ENCODE data around the gene SLC34A3. TPM values are rescaled to one million over a fixed set of nuclear protein-coding genes. Genes with fewer than 3 reads are reported as not detected.

The SLC34A3 gene
- polyA plus RNA-seq, 4 donors = 4.4 to 15.4 (median 8.9) TPM

DNA sequence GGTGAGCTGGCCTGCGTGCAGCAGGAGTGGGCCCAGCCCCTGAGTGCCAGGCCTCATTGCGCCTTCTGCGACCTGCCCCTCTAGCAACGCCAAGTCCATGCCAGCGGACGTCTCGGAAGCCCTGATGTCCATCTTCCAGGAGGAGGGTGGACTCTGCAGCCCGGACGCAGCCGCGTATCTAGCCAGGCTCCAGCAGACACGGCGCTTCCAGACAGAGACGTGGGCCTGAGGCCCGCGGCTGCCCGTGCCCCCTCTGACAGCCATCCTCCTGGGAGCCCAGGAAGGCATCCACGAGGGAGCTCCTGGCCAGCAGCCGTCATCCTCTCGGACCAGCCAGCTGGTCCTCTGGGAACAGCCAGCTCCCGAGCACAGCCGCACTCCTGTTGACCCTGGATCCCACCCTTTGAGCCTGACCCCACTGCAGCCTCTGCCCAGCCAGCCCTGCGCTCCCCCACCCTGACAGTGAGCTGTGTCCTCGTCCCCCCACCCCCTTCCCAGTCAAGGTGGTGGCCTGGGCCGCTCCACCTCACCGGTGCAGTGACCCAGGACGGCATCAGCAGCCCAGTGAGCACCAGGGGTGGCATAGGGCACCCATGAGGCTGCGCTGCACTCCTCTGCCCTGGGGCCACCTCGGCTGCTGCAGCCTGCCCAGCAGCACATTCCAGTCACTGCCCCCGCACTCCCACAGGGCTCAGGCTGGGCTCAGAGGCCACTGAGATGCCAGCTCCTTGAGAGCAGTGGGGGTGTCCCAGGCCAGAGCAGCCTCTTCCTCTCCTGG, 14.3 kb upstream of the SLC34A3 start:
- no peak for DNase-seq (ENCODE audit: low read depth in 4 of 4, low spot score in 2 of 4)

GRCh38 chr9:137217276-137218211, 13.2 kb upstream of the SLC34A3 start:
- DNase-seq (ENCODE audit: low read depth in 4 of 4, low spot score in 2 of 4) = no peak

- DNase-seq (ENCODE audit: low read depth in 4 of 4, low spot score in 2 of 4) = no peak
Measured at GRCh38 chr9:137218212-137218753, 12.4 kb upstream of the SLC34A3 start.

- DNase-seq (ENCODE audit: low read depth in 4 of 4, low spot score in 2 of 4) = no peak
Measured at GRCh38 chr9:137218754-137219271, 11.9 kb upstream of the SLC34A3 start.

GRCh38 chr9:137219757-137220316, 10.9 kb upstream of the SLC34A3 start:
- no peak for DNase-seq (ENCODE audit: low read depth in 4 of 4, low spot score in 2 of 4)

DNA sequence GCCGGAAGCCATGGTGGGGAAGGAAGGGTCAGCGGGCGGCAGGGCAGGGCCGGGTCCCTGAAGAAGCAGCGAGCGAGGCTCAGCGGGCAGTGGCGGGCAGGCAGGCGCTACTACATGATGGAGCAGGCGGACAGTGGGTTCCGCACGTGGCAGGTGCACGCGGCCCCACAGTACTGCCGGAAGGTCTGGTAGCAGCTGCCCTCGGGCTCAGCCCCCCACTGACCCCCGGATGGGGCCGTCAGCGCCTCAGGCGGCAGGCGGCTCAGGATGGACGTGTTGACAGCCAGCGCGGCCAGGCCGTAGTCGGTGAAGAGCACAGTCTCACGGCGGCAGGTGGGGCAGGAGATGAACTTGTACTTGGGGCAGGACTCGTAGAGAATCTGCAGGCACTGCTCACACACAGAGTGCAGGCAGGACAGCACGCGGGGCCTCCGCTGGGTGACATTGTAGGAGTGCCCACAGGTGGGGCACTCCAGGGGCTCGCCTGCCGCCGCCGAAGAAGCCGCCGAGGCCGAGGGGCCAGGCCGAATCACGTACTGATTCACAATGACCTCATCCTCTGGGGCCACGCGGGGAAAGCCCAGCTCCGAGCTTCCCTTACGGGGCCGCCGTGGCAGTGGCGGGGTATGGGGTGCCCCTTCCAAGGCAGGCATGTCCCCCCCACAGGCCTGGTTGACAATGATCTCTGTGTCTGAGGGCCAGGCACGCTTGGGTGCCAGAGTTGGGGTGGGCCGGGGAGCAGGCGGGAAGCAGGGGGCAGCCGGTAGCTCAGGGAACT, 10.2 kb upstream of the SLC34A3 start:
- no peak for DNase-seq (ENCODE audit: low read depth in 4 of 4, low spot score in 2 of 4)

- no peak for DNase-seq (ENCODE audit: low read depth in 4 of 4, low spot score in 2 of 4)
Measured at GRCh38 chr9:137221095-137221505, 9.6 kb upstream of the SLC34A3 start.

- no peak for DNase-seq (ENCODE audit: low read depth in 4 of 4, low spot score in 2 of 4)
Measured at GRCh38 chr9:137221506-137222111, 9.1 kb upstream of the SLC34A3 start.

DNA sequence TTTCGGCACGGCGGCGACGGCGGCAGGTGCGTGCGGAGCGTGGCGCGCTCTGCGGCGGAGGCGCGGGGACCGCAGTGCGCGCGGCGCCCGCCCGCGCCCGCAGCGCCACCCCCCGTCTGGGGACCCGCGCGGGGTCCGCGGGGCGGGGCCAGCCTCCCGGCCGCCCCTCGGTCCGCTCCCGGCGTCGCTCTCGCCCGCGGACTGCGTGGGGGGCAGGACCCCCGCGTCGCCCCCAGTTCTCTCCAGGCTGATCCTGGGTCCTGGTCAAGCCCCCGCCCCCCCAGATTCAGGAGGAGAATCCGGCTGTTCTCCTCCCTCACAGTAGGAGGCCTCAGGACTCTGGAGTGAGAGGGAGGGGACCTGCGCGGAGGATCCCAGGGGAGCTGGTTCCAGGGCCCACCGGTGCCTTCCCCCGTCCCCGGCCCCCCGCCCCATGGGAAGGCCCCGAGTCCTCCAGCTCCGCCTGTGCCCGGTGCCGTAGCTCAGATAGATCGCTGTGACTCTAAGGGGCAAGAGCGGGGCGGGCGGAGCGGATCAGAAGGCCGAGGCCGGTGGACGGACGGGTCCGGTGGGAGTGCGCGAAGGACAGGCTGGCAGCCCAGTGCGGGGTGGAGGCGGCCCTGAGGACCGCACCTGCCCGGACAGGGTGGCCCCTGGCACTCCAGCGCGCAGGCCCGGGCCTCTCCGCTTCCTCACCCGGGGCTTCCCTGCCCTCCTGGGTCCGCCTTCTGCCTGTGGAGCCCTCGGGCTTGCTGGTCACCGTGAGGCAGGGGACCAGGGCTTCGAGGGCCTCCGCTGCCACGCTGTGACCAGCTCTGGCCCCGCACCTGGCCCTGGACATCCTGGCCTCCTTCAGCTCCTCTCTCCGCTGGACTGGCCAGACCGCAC, 8.3 kb upstream of the SLC34A3 start, which contains the start of gene RNF208:
TSS of gene RNF208 (minus strand) at position 51 of the 888 bp plus-strand sequence. CDS start 1,028 bp downstream, outside the sequence.
- DNase-seq (ENCODE audit: low read depth in 4 of 4, low spot score in 2 of 4) = no peak

GRCh38 chr9:137223078-137223970, 7.4 kb upstream of the SLC34A3 start:
- peak; percentile 87 to 94 (median 90) for DNase-seq (ENCODE audit: low read depth in 4 of 4, low spot score in 2 of 4)

GRCh38 chr9:137224830-137225694, 5.6 kb upstream of the SLC34A3 start, which contains the start of gene CYSRT1:
TSS of gene CYSRT1 (plus strand) at chr9:137225174. CDS start at chr9:137225622, 448 bp downstream.
- no peak for DNase-seq (ENCODE audit: low read depth in 4 of 4, low spot score in 2 of 4)

GRCh38 chr9:137225699-137226331, 4.9 kb upstream of the SLC34A3 start:
- no peak for DNase-seq (ENCODE audit: low read depth in 4 of 4, low spot score in 2 of 4)

DNA sequence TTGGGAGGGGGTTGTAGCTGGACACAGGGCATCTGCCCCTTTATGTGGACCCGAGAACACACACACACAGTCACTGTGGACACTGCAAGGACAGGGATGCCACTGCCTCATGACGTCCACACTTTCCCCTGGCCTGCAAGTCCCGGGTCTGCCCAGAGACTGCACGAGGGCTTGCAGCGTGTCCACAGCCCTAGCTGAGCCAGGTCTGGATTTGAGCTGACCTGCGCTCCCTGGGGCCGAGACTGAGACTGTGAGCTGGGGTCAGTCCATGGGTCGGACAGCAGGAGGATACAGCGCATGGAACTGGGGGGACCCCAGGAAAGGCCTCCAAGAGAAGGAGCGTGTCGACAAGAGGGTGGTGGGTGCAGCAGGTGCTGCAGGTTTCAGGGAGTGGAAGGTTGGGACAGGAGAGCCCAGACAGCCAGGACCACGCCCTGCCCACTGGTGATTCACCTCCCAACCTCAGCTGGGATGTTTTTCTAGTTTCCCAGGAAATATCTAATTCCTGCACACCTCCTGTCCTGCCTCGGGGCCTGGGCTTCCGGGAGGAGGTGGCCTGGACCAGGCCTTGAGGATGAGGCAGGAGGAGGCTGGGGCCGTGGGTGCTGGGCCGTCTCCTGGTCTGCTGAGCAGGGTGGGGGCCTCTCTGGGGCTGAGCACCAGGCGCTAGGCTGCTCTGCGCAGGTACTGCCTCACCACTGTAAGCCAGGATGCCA, 4.2 kb upstream of the SLC34A3 start:
- DNase-seq (ENCODE audit: low read depth in 4 of 4, low spot score in 2 of 4) = no peak

- peak in 2 of 4 donors; percentile 53 to 65 for DNase-seq (ENCODE audit: low read depth in 4 of 4, low spot score in 2 of 4)
Measured at GRCh38 chr9:137227054-137227852, 3.4 kb upstream of the SLC34A3 start, which contains the start of gene RNF224. TSS of gene RNF224 (plus strand) at chr9:137227502. CDS start at chr9:137228336, 834 bp downstream.

Measured in left renal cortex interstitium (tissue), 4 donors.